ENCODE measurements around the gene CORO1C. TPM values are rescaled to one million over a fixed set of nuclear protein-coding genes. Genes with fewer than 3 reads are reported as not detected.

The CORO1C gene
- total and polyA plus RNA-seq, 9 of the 15 experiments (the other 6 are each of a cell fraction or from before 2014, with no cell fraction given): 55.2 to 280 (median 150) TPM

DNA sequence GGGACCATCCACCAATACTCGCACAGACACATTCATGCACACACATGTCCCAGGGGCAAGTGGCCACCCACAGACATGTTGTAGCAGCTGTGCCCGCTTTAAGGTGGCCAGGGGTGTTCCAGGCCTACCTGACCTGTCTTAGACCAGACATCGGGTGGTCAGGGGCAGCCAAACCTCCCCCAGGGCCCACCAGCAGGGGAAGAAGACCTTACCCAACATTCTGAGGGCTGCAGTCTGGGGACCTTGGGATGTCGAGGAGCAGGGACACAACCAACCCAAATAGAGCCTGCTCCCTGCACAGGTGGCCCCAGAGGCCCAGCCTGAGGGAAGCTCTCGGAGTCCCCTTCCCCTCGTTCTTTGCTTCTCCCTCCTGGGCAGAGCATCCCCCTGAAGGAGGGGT lies 131.8 kb downstream of the CORO1C start (continued):
- TF ChIP-seq MLLT1 (IDR thresholded peaks at IDR 0.05) (no peak), SNRNP70 (optimal IDR thresholded peaks at IDR 0.05; ENCODE audit: low read depth, low read length) (no peak), ZNF124 (CRISPR knock-in tag; IDR thresholded peaks at IDR 0.05) (no peak), ZBED1 (IDR thresholded peaks at IDR 0.05) (no peak)

- CTCF ChIA-PET (ENCODE audit: low intra/inter-chr PET ratio): no interaction called here
- 29% methylated on average over 11 of the region's 11 CpGs for WGBS (ENCODE audit: insufficient coverage, low coverage, missing lambda C conversion rate)
- POLR2A ChIA-PET: interaction anchor here (0.7 kb wide), 1 partner anchor 34 kb away, joined by 4 read pairs; no protein-coding TSS in a partner anchor
These were observed 132.6 kb downstream of the CORO1C start for GRCh38 chr12:108598553-108599250.

More at GRCh38 chr12:108598553-108599250, 132.6 kb downstream of the CORO1C start:
- H3K4me2 ChIP-seq (ENCODE audit: insufficient read depth, low read length): no peak overlapping the region
- H2AFZ ChIP-seq (ENCODE audit: low read depth, low read length): no peak overlapping the region
- DNase-seq (ENCODE audit: extremely low read depth in 1 of 4, low spot score in 3 of 4) (no peak), FAIRE-seq (no peak), ATAC-seq (no peak)
- no peaks in the 10 kb centered on the region for H3K79me2 ChIP-seq (ENCODE audit: control insufficient read depth, insufficient read depth, low read length)
- no peaks in the 10 kb centered on the region for H3K27me3 ChIP-seq (ENCODE audit: control insufficient read depth in 2 of 2, insufficient read depth in 2 of 2, low read length in 2 of 2)
- intact Hi-C loops (cut with micrococcal nuclease) (no loop called here), in situ Hi-C loops (cut with MboI) (no loop called here)
- H3K9ac ChIP-seq (ENCODE audit: insufficient read depth in 1 of 2, low read depth in 2 of 2, low read length in 2 of 2): 0 out of 4 replicates have a peak overlapping the region, but pooled peaks of 1 of the 2 experiments have one; percentile 0
- peaks cover 0 to 13% of the 10 kb centered on the region in 2 experiments; a peak in 3 of 5 replicates for H3K4me1 ChIP-seq (replicated peaks in 1 of 2; ENCODE audit: control insufficient read depth in 2 of 2, insufficient read depth in 2 of 2, low read length in 2 of 2)
- peaks cover 6% of the 10 kb centered on the region; the same call in 1 of the 2 replicates for H4K20me1 ChIP-seq (replicated peaks; ENCODE audit: control insufficient read depth, insufficient read depth, low read length)
- H3K36me3 ChIP-seq (ENCODE audit: control insufficient read depth, insufficient read depth, low read length): no peaks in the 10 kb centered on the region
- TF ChIP-seq BCOR (IDR thresholded peaks at IDR 0.05) (peak; percentile 84), ADNP (tag; IDR thresholded peaks at IDR 0.05) (peak; percentile 80; the same call in 1 of the 2 replicates), ZNF77 (CRISPR knock-in tag; IDR thresholded peaks at IDR 0.05) (no peak), KDM1A (IDR thresholded peaks at IDR 0.05) (peak; percentile 52 to 61; a peak in 2 of 4 replicates), EWSR1 (IDR thresholded peaks at IDR 0.05; ENCODE audit: borderline replicate concordance, low read depth, partially characterized antibody) (no peak), TEAD1 (CRISPR knock-in tag; IDR thresholded peaks at IDR 0.05) (no peak), ZNF3 (CRISPR knock-in tag; IDR thresholded peaks at IDR 0.05) (peak; percentile 70; the same call in 1 of the 2 replicates), RBM25 (IDR thresholded peaks at IDR 0.05; ENCODE audit: low read depth, low read length, severe bottlenecking) (peak; percentile 88), ETV5 (CRISPR knock-in tag; IDR thresholded peaks at IDR 0.05; ENCODE audit: low read depth) (no peak), ZKSCAN8 (CRISPR knock-in tag; IDR thresholded peaks at IDR 0.05) (no peak), JUN (IDR thresholded peaks at IDR 0.05; ENCODE audit: borderline replicate concordance, low read depth, low read length) (no peak), JUN (CRISPR knock-in tag; IDR thresholded peaks at IDR 0.05; ENCODE audit: borderline replicate concordance) (no peak), FOXK1 (CRISPR knock-in tag; IDR thresholded peaks at IDR 0.05; ENCODE audit: borderline replicate concordance) (no peak), ZNF24 (IDR thresholded peaks at IDR 0.05) (peak; percentile 97), CHD4 (IDR thresholded peaks at IDR 0.05; ENCODE audit: insufficient read depth, insufficient replicate concordance, low read depth, low read length, poor library complexity, severe bottlenecking) (peak; percentile 57)
- BruUV-seq (replicated peaks): no TSS peak
- H3K4me3 ChIP-seq: no peak overlapping the region
- H3K27ac ChIP-seq (ENCODE audit: extremely low read depth, low read depth, low read length): no peak overlapping the region
- H3K9me3 ChIP-seq (replicated peaks; ENCODE audit: control insufficient read depth, insufficient read depth, low read depth, low read length): no peaks in the 10 kb centered on the region
- H3K9me1 ChIP-seq (ENCODE audit: control insufficient read depth, insufficient read depth, low read length): peaks cover 6% of the 10 kb centered on the region
